ENCODE data around the gene KRT2.

Gene KRT2

DNA sequence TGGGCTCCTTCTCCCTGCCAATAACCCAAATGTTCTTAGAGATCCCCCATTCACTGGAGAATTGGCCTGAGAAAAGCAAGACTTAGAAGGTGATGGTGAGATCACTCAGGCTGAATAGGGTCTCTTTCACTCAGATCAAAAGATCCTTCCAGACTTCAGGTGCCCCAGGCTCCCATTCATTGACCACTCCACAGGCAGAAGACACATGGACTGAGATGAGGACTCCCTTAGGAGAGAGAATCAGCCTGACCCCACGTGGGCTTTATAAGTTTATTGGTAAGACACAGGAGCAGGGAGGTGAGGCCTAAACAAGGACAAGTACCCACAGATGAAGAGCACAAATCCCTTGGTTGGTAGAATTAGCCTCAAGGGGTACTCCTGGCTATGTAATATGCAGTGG lies 44.7 kb downstream of the KRT2 start:
- peaks cover 83% of the 10 kb centered on the region for H3K27me3 ChIP-seq (ENCODE audit: insufficient read depth, low read length)
- no peak overlapping the region for H2AFZ ChIP-seq (ENCODE audit: low read length, unreplicated experiment)
- no peaks in the 10 kb centered on the region for H3K36me3 ChIP-seq (ENCODE audit: insufficient read depth, low read length)
- no peaks in the 10 kb centered on the region for H3K79me2 ChIP-seq (ENCODE audit: control insufficient read depth, insufficient read depth, low read length, unreplicated experiment)
- no peak overlapping the region for H3K27ac ChIP-seq (ENCODE audit: low read depth, low read length)
- H3K4me3 ChIP-seq (ENCODE audit: low read depth, low read length): no peak overlapping the region
- H3K4me1 ChIP-seq (ENCODE audit: control insufficient read depth, insufficient read depth, low read length, unreplicated experiment): no peaks in the 10 kb centered on the region

GRCh38 chr12:52606581-52607218 lies 45.3 kb downstream of the KRT2 start:
- no peak overlapping the region for H3K27ac ChIP-seq (ENCODE audit: low read depth, low read length)

GRCh38 chr12:52606096-52606495 lies 45.9 kb downstream of the KRT2 start:
- Histone ChIP-seq H3K36me3 (ENCODE audit: insufficient read depth, low read length) (no peaks in the 10 kb centered on the region), H3K27ac (ENCODE audit: low read depth, low read length) (no peak overlapping the region), H3K4me1 (ENCODE audit: control insufficient read depth, insufficient read depth, low read length, unreplicated experiment) (no peaks in the 10 kb centered on the region), H3K4me3 (ENCODE audit: low read depth, low read length) (no peak overlapping the region), H3K79me2 (ENCODE audit: control insufficient read depth, insufficient read depth, low read length, unreplicated experiment) (no peaks in the 10 kb centered on the region), H2AFZ (ENCODE audit: low read length, unreplicated experiment) (no peak overlapping the region), H3K27me3 (ENCODE audit: insufficient read depth, low read length) (peaks cover 84% of the 10 kb centered on the region)

More at GRCh38 chr12:52606581-52607218, 45.3 kb downstream of the KRT2 start:
- Histone ChIP-seq H2AFZ (ENCODE audit: low read length, unreplicated experiment) (no peak overlapping the region), H3K4me3 (ENCODE audit: low read depth, low read length) (no peak overlapping the region), H3K36me3 (ENCODE audit: insufficient read depth, low read length) (no peaks in the 10 kb centered on the region), H3K27me3 (ENCODE audit: insufficient read depth, low read length) (peaks cover 84% of the 10 kb centered on the region), H3K4me1 (ENCODE audit: control insufficient read depth, insufficient read depth, low read length, unreplicated experiment) (no peaks in the 10 kb centered on the region), H3K79me2 (ENCODE audit: control insufficient read depth, insufficient read depth, low read length, unreplicated experiment) (no peaks in the 10 kb centered on the region)

- no peaks in the 10 kb centered on the region for H3K36me3 ChIP-seq (ENCODE audit: insufficient read depth, low read length)
- H3K79me2 ChIP-seq (ENCODE audit: control insufficient read depth, insufficient read depth, low read length, unreplicated experiment): no peaks in the 10 kb centered on the region
- no peak overlapping the region for H3K27ac ChIP-seq (ENCODE audit: low read depth, low read length)
- no peaks in the 10 kb centered on the region for H3K4me1 ChIP-seq (ENCODE audit: control insufficient read depth, insufficient read depth, low read length, unreplicated experiment)
- peaks cover 84% of the 10 kb centered on the region for H3K27me3 ChIP-seq (ENCODE audit: insufficient read depth, low read length)
- H2AFZ ChIP-seq (ENCODE audit: low read length, unreplicated experiment): no peak overlapping the region
- H3K4me3 ChIP-seq (ENCODE audit: low read depth, low read length): no peak overlapping the region
Observed at GRCh38 chr12:52605542-52605941, 46.5 kb downstream of the KRT2 start.

- H3K27me3 ChIP-seq (ENCODE audit: insufficient read depth, low read length): peaks cover 86% of the 10 kb centered on the region
- H3K79me2 ChIP-seq (ENCODE audit: control insufficient read depth, insufficient read depth, low read length, unreplicated experiment): no peaks in the 10 kb centered on the region
- H3K36me3 ChIP-seq (ENCODE audit: insufficient read depth, low read length): no peaks in the 10 kb centered on the region
- H3K4me1 ChIP-seq (ENCODE audit: control insufficient read depth, insufficient read depth, low read length, unreplicated experiment): no peaks in the 10 kb centered on the region
- no peak overlapping the region for H3K4me3 ChIP-seq (ENCODE audit: low read depth, low read length)
- no peak overlapping the region for H3K27ac ChIP-seq (ENCODE audit: low read depth, low read length)
- H2AFZ ChIP-seq (ENCODE audit: low read length, unreplicated experiment): no peak overlapping the region
Observed at GRCh38 chr12:52604859-52605258, 47.2 kb downstream of the KRT2 start.

GRCh38 chr12:52603314-52603713 lies 48.7 kb downstream of the KRT2 start:
- H3K4me3 ChIP-seq (ENCODE audit: low read depth, low read length): no peak overlapping the region
- peaks cover 86% of the 10 kb centered on the region for H3K27me3 ChIP-seq (ENCODE audit: insufficient read depth, low read length)
- H3K27ac ChIP-seq (ENCODE audit: low read depth, low read length): no peak overlapping the region
- H3K79me2 ChIP-seq (ENCODE audit: control insufficient read depth, insufficient read depth, low read length, unreplicated experiment): no peaks in the 10 kb centered on the region
- no peaks in the 10 kb centered on the region for H3K4me1 ChIP-seq (ENCODE audit: control insufficient read depth, insufficient read depth, low read length, unreplicated experiment)
- H3K36me3 ChIP-seq (ENCODE audit: insufficient read depth, low read length): no peaks in the 10 kb centered on the region
- no peak overlapping the region for H2AFZ ChIP-seq (ENCODE audit: low read length, unreplicated experiment)

DNA sequence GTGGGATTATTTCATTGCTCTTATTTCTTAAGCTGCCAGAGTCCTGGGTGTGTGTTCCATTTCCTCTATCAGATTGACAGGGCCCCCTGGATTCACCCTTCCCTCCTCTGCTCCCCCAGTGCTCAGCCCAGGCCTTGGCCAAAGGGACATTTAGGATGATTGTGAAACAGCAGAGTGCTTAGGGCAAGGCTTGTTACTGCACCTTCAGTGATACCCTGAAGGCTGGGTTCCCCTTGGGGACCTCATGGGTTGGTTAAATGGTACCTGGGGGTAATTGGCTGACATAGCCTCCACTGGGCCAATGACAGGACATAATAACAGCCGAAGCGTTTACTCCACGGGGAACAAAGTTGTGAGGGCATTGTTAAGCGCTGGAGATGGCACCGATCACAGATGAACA lies 49.5 kb downstream of the KRT2 start:
- H3K27ac ChIP-seq (ENCODE audit: low read depth, low read length): no peak overlapping the region
- no peaks in the 10 kb centered on the region for H3K36me3 ChIP-seq (ENCODE audit: insufficient read depth, low read length)
- no peak overlapping the region for H2AFZ ChIP-seq (ENCODE audit: low read length, unreplicated experiment)
- peaks cover 86% of the 10 kb centered on the region for H3K27me3 ChIP-seq (ENCODE audit: insufficient read depth, low read length)
- H3K4me1 ChIP-seq (ENCODE audit: control insufficient read depth, insufficient read depth, low read length, unreplicated experiment): no peaks in the 10 kb centered on the region
- no peaks in the 10 kb centered on the region for H3K79me2 ChIP-seq (ENCODE audit: control insufficient read depth, insufficient read depth, low read length, unreplicated experiment)
- no peak overlapping the region for H3K4me3 ChIP-seq (ENCODE audit: low read depth, low read length)

- Histone ChIP-seq H2AFZ (ENCODE audit: low read length, unreplicated experiment) (no peak overlapping the region), H3K4me1 (ENCODE audit: control insufficient read depth, insufficient read depth, low read length, unreplicated experiment) (no peaks in the 10 kb centered on the region)
Observed at GRCh38 chr12:52601671-52602070, 50.3 kb downstream of the KRT2 start.

DNA sequence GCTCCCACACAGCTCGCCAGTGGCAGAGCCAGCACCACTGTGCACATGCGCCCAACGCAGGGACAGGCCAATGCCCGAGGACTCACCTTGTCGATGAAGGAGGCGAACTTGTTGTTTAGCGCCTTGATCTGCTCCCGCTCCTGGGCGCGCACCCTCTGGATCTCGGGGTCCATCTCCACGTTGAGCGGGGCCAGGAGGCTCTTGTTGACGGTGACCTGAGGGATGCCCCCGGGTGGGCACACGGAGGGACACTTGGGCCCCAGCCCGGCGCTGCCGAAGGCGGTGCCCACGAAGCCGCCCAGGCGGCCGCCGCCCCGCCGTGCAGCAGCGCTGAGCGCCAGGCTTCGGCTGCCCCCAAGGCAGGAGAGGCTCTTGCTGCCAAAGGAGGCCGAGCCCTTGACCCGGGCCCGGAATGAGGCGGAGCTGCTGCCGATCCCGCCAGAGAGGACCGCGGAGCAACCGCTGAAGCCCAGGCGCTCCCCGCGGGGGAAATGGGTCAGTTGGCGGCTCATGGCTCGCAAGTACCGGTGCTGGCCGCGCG lies 51.0 kb downstream of the KRT2 start, which contains the start of gene KRT72:
KRT72 (minus strand) TSS at position 523 of the 541 bp plus-strand sequence; CDS start at position 512, 11 bp downstream.
- Histone ChIP-seq H3K79me2 (ENCODE audit: control insufficient read depth, insufficient read depth, low read length, unreplicated experiment) (no peaks in the 10 kb centered on the region), H3K36me3 (ENCODE audit: insufficient read depth, low read length) (no peaks in the 10 kb centered on the region), H2AFZ (ENCODE audit: low read length, unreplicated experiment) (no peak within 1 kb of the TSS), H3K4me1 (ENCODE audit: control insufficient read depth, insufficient read depth, low read length, unreplicated experiment) (no peaks in the 10 kb centered on the region), H3K27ac (ENCODE audit: low read depth, low read length) (no peak within 1 kb of the TSS), H3K27me3 (ENCODE audit: insufficient read depth, low read length) (peaks cover 84% of the 10 kb centered on the region), H3K4me3 (ENCODE audit: low read depth, low read length) (no peak within 1 kb of the TSS)

More at GRCh38 chr12:52601671-52602070, 50.3 kb downstream of the KRT2 start:
- H3K4me3 ChIP-seq (ENCODE audit: low read depth, low read length): no peak overlapping the region
- no peaks in the 10 kb centered on the region for H3K79me2 ChIP-seq (ENCODE audit: control insufficient read depth, insufficient read depth, low read length, unreplicated experiment)
- H3K36me3 ChIP-seq (ENCODE audit: insufficient read depth, low read length): no peaks in the 10 kb centered on the region
- no peak overlapping the region for H3K27ac ChIP-seq (ENCODE audit: low read depth, low read length)
- H3K27me3 ChIP-seq (ENCODE audit: insufficient read depth, low read length): peaks cover 86% of the 10 kb centered on the region

GRCh38 chr12:52600475-52600874 lies 51.5 kb downstream of the KRT2 start:
- Histone ChIP-seq H3K27ac (ENCODE audit: low read depth, low read length) (no peak overlapping the region), H3K27me3 (ENCODE audit: insufficient read depth, low read length) (peaks cover 84% of the 10 kb centered on the region), H3K4me1 (ENCODE audit: control insufficient read depth, insufficient read depth, low read length, unreplicated experiment) (no peaks in the 10 kb centered on the region)

DNA sequence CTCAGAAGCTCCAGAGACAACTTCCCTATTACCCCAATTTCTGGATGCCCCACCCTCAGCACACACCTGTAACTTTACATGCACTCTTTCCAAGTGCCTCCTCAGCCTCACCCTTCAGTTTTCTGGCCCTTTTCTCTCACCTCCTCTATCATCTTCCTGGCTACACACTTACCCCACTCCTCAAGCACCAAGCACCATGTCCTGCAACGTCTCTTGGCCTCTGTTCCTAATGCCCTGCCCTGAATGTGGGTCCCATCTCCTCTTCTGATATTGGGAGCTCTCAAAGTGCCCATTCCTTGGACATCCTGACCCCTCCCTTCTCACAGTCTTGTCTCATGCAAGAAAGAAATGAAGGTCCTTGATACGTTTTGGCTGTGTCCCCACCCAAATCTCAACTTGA lies 51.9 kb downstream of the KRT2 start:
- Histone ChIP-seq H3K4me1 (ENCODE audit: control insufficient read depth, insufficient read depth, low read length, unreplicated experiment) (no peaks in the 10 kb centered on the region), H2AFZ (ENCODE audit: low read length, unreplicated experiment) (no peak overlapping the region), H3K4me3 (ENCODE audit: low read depth, low read length) (no peak overlapping the region), H3K27me3 (ENCODE audit: insufficient read depth, low read length) (peaks cover 83% of the 10 kb centered on the region), H3K27ac (ENCODE audit: low read depth, low read length) (no peak overlapping the region), H3K36me3 (ENCODE audit: insufficient read depth, low read length) (no peaks in the 10 kb centered on the region), H3K79me2 (ENCODE audit: control insufficient read depth, insufficient read depth, low read length, unreplicated experiment) (no peaks in the 10 kb centered on the region)

More at GRCh38 chr12:52600475-52600874, 51.5 kb downstream of the KRT2 start:
- H3K36me3 ChIP-seq (ENCODE audit: insufficient read depth, low read length): no peaks in the 10 kb centered on the region
- H3K79me2 ChIP-seq (ENCODE audit: control insufficient read depth, insufficient read depth, low read length, unreplicated experiment): no peaks in the 10 kb centered on the region
- no peak overlapping the region for H3K4me3 ChIP-seq (ENCODE audit: low read depth, low read length)
- H2AFZ ChIP-seq (ENCODE audit: low read length, unreplicated experiment): no peak overlapping the region
